ENCODE measurements around the gene FAM107B. TPM values are rescaled to one million over a fixed set of nuclear protein-coding genes. Genes with fewer than 3 reads are reported as not detected.
"Not testable (repeated sequence)": the region's sequence is repeated elsewhere in the genome, so short reads cannot be mapped to it uniquely, and the experiment has no call there.

The FAM107B gene
- total RNA-seq, 1 donor from 2014 or later = 50.9 TPM

DNA sequence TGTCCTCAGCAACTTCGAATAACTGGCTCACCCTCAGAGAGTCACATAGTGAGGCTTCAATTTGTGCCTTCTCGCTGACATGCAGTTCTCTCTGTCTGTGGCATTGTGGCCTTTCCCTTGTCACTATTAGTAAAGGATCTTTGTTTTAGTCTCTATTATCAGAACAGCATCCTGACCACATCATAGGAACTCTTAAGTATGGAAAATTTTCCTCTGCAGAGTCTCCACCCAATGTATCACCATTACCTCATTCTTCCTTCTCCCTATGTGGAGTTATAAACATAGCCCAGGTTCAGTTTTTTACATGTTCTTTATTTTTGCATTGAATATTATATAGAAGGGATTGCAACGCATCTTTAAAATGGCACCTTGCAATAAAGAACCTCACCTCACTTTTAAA lies 112.9 kb downstream of the FAM107B start:
- H3K4me1 Mint-ChIP-seq (ENCODE audit: unreplicated experiment) = peaks cover 19% of the 10 kb centered on the region
- no peaks in the 10 kb centered on the region for H3K27me3 Mint-ChIP-seq
- no peak overlapping the region for H3K4me3 Mint-ChIP-seq
- no peak for TF ChIP-seq CTCF (conservative IDR thresholded peaks at IDR 0.05)
- H3K9me3 Mint-ChIP-seq = peaks cover 21% of the 10 kb centered on the region
- peaks cover 4% of the 10 kb centered on the region for H3K36me3 Mint-ChIP-seq
- DNase-seq (ENCODE audit: extremely low spot score, unreplicated experiment) = no peak
- H3K27ac Mint-ChIP-seq = no peak overlapping the region

DNA sequence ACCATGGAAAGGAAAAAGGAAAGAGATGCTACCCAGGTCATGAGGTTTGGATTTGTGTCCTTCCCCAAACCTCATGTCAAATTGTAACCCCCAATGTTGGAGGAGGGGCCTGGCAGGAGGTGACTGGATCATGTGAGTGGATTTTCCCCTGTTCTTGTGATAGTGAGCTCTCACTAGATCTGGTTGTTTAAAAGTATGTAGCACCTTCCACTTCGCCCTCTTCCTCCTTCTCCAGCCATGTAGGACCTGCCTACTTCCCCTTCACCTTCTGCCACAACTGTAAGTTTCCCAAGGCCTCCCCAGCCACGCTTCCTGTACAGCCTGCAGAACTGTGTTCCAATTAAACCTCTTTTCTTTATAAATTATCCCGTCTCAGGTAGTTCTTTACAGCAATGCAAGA lies 113.9 kb downstream of the FAM107B start:
- Mint-ChIP-seq H3K9me3 (peaks cover 12% of the 10 kb centered on the region), H3K36me3 (peaks cover 4% of the 10 kb centered on the region), H3K4me3 (no peak overlapping the region), H3K27me3 (no peaks in the 10 kb centered on the region), H3K4me1 (ENCODE audit: unreplicated experiment) (peaks cover 16% of the 10 kb centered on the region), H3K27ac (no peak overlapping the region)
- no peak for TF ChIP-seq CTCF (conservative IDR thresholded peaks at IDR 0.05)
- no peak for DNase-seq (ENCODE audit: extremely low spot score, unreplicated experiment)

GRCh38 chr10:14659626-14660196 lies 115.0 kb downstream of the FAM107B start:
- H3K4me3 Mint-ChIP-seq = no peak overlapping the region
- no peak overlapping the region for H3K27ac Mint-ChIP-seq
- peaks cover 7% of the 10 kb centered on the region for H3K36me3 Mint-ChIP-seq
- DNase-seq (ENCODE audit: extremely low spot score, unreplicated experiment) = no peak
- TF ChIP-seq CTCF (conservative IDR thresholded peaks at IDR 0.05) = no peak
- peaks cover 14% of the 10 kb centered on the region for H3K9me3 Mint-ChIP-seq
- peaks cover 25% of the 10 kb centered on the region for H3K4me1 Mint-ChIP-seq (ENCODE audit: unreplicated experiment)
- no peaks in the 10 kb centered on the region for H3K27me3 Mint-ChIP-seq

DNA sequence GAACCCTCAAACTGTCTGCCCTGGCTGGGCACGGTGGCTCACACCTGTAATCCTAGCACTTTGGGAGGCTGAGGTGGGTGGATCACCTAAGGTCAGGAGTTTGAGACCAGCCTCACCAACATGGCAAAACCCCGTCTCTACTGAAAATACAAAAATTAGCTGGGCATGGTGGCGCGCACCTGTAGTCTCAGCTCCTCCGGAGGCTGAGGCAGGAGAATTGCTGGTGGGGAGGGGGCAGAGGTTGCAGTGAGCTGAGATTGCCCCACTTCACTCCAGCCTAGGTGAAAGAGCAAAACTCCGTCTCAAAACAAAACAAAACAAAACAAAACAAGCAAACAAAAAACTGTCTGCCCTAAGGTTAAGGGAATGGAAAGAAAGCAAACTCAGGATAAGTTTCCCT lies 115.6 kb downstream of the FAM107B start:
- not testable (repeated sequence) for H3K4me3 Mint-ChIP-seq; H3K27ac Mint-ChIP-seq; H3K27me3 Mint-ChIP-seq; H3K36me3 Mint-ChIP-seq; DNase-seq (ENCODE audit: extremely low spot score, unreplicated experiment)
- Mint-ChIP-seq H3K4me1 (ENCODE audit: unreplicated experiment) (peaks cover 31% of the 10 kb centered on the region), H3K9me3 (peaks cover 15% of the 10 kb centered on the region)

DNA sequence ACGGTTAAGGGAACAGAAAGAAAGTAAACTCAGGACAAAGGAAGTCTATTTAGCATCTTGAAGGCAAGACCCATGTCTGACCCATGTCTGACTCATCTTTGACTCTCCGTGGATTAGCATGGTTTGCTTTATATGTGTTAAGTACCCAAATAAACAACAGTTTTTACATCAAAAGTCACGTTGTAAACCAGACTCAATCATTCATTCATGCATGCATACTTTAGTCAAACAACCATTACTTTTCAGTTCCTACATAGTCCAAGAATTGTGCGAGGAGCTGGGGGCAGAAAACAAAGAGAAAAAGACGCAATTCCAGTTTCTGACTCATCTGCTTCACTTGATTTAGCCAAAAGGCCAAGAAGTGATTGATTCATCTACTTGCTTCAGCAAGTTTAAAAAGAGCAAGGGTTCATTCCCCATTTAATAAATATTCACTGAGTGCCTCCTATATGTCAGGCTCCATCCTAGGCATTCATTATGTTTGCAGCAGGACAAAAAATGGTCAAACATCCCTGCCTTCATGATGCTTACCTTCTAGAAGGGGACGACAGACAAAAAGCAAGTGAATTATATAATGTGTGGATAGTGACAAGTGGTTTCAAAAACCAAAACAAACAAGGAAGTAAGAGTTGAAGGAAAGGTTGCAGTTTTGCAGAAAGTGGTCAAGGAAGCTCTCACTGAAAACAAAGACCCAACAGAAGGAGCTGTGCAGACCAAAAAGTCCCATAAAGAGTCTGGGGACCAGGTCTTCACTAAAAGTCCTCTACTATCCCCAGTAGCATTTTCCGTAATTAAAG lies 116.2 kb downstream of the FAM107B start:
- H3K27ac Mint-ChIP-seq = peak overlapping the region; percentile 66
- no peaks in the 10 kb centered on the region for H3K27me3 Mint-ChIP-seq
- H3K36me3 Mint-ChIP-seq = peaks cover 7% of the 10 kb centered on the region
- no peak for DNase-seq (ENCODE audit: extremely low spot score, unreplicated experiment)
- no peak for TF ChIP-seq CTCF (conservative IDR thresholded peaks at IDR 0.05)
- H3K4me3 Mint-ChIP-seq = no peak overlapping the region
- peaks cover 37% of the 10 kb centered on the region for H3K4me1 Mint-ChIP-seq (ENCODE audit: unreplicated experiment)
- H3K9me3 Mint-ChIP-seq = peaks cover 15% of the 10 kb centered on the region

- Mint-ChIP-seq H3K4me1 (ENCODE audit: unreplicated experiment) (peaks cover 56% of the 10 kb centered on the region), H3K27me3 (no peaks in the 10 kb centered on the region), H3K27ac (no peak overlapping the region), H3K9me3 (peaks cover 15% of the 10 kb centered on the region), H3K36me3 (peaks cover 7% of the 10 kb centered on the region), H3K4me3 (no peak overlapping the region)
- DNase-seq (ENCODE audit: extremely low spot score, unreplicated experiment) = no peak
- TF ChIP-seq CTCF (conservative IDR thresholded peaks at IDR 0.05) = no peak
Observed at GRCh38 chr10:14656052-14656730, 118.5 kb downstream of the FAM107B start.

All from type B pancreatic cell (in vitro differentiated cells).